Endothelial cell of umbilical vein (primary cell): Measurements from ENCODE around the gene CDHR5.

Experiments
- CTCF ChIP-seq, 2 donors: IDR thresholded peaks; 1 replicate in 1 of 2; 2 replicates in 1 of 2; pipeline ENCODE4 v1.5.1; 2011; ENCODE audit warnings: low read length in 2 of 2, mild to moderate bottlenecking in 2 of 2, moderate library complexity in 2 of 2, control low read depth in 1 of 2, inconsistent platforms in 1 of 2, low read depth in 1 of 2; ENCODE audit not compliant: insufficient read depth in 1 of 2; ENCODE audit errors: extremely low read depth in 1 of 2
- EZH2 ChIP-seq: IDR thresholded peaks from 2 replicates; pipeline ENCODE4 v1.6.1; 2012; ENCODE audit warnings: borderline replicate concordance, low read depth, mild to moderate bottlenecking, moderate library complexity, low read length, inconsistent platforms; ENCODE audit not compliant: severe bottlenecking
- FOS ChIP-seq: IDR thresholded peaks from 2 replicates; pipeline ENCODE4 v1.6.1; 2011; ENCODE audit warnings: mild to moderate bottlenecking, low read length, moderate library complexity, borderline replicate concordance; ENCODE audit not compliant: insufficient read depth
- GATA2 ChIP-seq: IDR thresholded peaks from 2 replicates; pipeline ENCODE4 v1.7.0; 2011; ENCODE audit warnings: low read depth, mild to moderate bottlenecking, moderate library complexity, mixed read lengths, low read length; ENCODE audit not compliant: insufficient read length, insufficient read depth
- JUN ChIP-seq: IDR thresholded peaks from 2 replicates; pipeline ENCODE4 v1.6.1; 2011; ENCODE audit warnings: borderline replicate concordance, low read depth; ENCODE audit not compliant: insufficient read length, insufficient read depth
- POLR2A ChIP-seq: IDR thresholded peaks from 2 replicates; pipeline ENCODE4 v1.6.1; 2012; ENCODE audit warnings: low read depth, mild to moderate bottlenecking, control low read depth, low read length
- POLR2AphosphoS5 ChIP-seq: IDR thresholded peaks from 2 replicates; pipeline ENCODE4 v1.6.1; 2012; ENCODE audit warnings: low read depth, mild to moderate bottlenecking, control low read depth, low read length, moderate library complexity; ENCODE audit not compliant: insufficient read depth
- TF ChIP-seq, protein P1 (sequence below): IDR thresholded peaks from 2 replicates; pipeline ENCODE4 v1.6.1; 2011; ENCODE audit not compliant: insufficient read depth, insufficient read length

DNA sequence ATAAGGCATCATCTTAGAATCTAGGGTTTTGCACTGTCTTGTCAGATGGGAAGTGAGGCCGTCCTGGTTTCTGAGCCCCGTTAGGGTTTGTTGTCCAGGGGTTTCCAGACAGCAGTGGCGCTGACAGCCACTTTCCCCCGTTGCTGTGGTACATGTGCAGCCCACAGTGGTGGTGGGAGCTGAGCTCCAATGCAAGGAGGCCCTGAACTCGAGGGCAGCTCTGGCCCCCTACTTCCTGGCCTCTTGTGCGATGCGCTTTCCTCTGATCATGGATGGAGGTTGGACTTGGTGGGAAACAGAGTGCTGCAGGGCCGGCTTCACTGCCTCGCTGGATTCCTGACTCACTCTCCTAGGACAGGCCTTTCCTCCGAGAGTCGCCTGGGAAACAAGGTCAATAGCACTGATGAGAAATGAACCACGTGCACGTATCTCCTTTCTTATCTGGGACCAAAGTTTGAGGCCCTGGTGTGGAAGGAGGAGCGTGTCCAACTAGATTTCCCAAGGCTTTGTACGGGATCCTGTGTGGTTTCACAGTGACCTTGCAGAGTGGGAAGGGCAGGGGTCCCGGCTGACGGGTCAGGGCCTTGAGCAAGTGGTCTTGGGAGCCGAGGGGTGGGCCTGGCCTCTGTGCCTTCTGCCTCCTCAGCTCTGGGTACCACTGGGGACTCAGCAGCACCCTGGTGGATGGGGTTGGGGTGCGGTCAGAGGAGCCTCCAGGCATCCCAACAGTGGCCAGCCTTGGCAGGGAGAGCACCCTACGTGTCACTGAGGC lies 44.7 kb downstream of the CDHR5 start:
- no peak for TF ChIP-seq POLR2AphosphoS5
- no peak for TF ChIP-seq POLR2A
- TF ChIP-seq CTCF (IDR thresholded peaks at IDR 0.05; ENCODE audit: extremely low read depth in 1 of 2, insufficient read depth in 1 of 2, low read depth in 1 of 2, low read length in 2 of 2) = no peak
- TF ChIP-seq EZH2 = no peak
- TF ChIP-seq GATA2 = no peak
- TF ChIP-seq, protein P1, sequence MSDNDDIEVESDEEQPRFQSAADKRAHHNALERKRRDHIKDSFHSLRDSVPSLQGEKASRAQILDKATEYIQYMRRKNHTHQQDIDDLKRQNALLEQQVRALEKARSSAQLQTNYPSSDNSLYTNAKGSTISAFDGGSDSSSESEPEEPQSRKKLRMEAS = no peak
- TF ChIP-seq JUN = no peak
- no peak for TF ChIP-seq FOS
